ENCODE results near the gene KIF26A. TPM values are rescaled to one million over a fixed set of nuclear protein-coding genes. Genes with fewer than 3 reads are reported as not detected.

Gene KIF26A
- polyA plus RNA-seq, 1 donor from 2014 or later = 11.2 TPM

- Histone ChIP-seq H3K4me2 (ENCODE audit: low read length) (no peak overlapping the region), H3K27me3 (ENCODE audit: insufficient read depth, low read depth, low read length) (peaks cover 24% of the 10 kb centered on the region), H3K4me3 (ENCODE audit: low read length) (no peak overlapping the region), H3K36me3 (ENCODE audit: insufficient read depth, low read length) (no peaks in the 10 kb centered on the region), H3K9me2 (ENCODE audit: insufficient read depth, low read length) (no peaks in the 10 kb centered on the region), H2AFZ (ENCODE audit: low read depth, low read length) (no peak overlapping the region), H4K20me1 (ENCODE audit: insufficient read depth) (no peaks in the 10 kb centered on the region), H3K9me3 (ENCODE audit: low read length) (no peaks in the 10 kb centered on the region), H3F3A (ENCODE audit: insufficient read depth, low read length, poor library complexity, severe bottlenecking) (no peaks in the 10 kb centered on the region), H3K9ac (ENCODE audit: low read length) (no peak overlapping the region), H3K79me2 (replicated peaks; ENCODE audit: insufficient read depth, low read length) (no peaks in the 10 kb centered on the region), H3K27ac (ENCODE audit: low read length) (no peak overlapping the region)
- no peak for TF ChIP-seq TAF1 (IDR thresholded peaks at IDR 0.05; ENCODE audit: low read depth)
- no peak for TF ChIP-seq SMC3 (conservative IDR thresholded peaks at IDR 0.05; ENCODE audit: poor library complexity)
- TF ChIP-seq EZH2 (IDR thresholded peaks at IDR 0.05; ENCODE audit: borderline replicate concordance, insufficient read depth, low read length, poor library complexity, severe bottlenecking) = no peak
These were observed 4.9 kb upstream of the KIF26A start for GRCh38 chr14:104133496-104133895.

- H3F3A ChIP-seq (ENCODE audit: insufficient read depth, low read length, poor library complexity, severe bottlenecking) = no peaks in the 10 kb centered on the region
- H3K79me2 ChIP-seq (replicated peaks; ENCODE audit: insufficient read depth, low read length) = peaks cover 3% of the 10 kb centered on the region
- H4K20me1 ChIP-seq (ENCODE audit: insufficient read depth) = no peaks in the 10 kb centered on the region
- no peak overlapping the region for H3K27ac ChIP-seq (ENCODE audit: low read length)
- no peak overlapping the region for H3K9ac ChIP-seq (ENCODE audit: low read length)
- H3K36me3 ChIP-seq (ENCODE audit: insufficient read depth, low read length) = no peaks in the 10 kb centered on the region
- no peak overlapping the region for H3K4me2 ChIP-seq (ENCODE audit: low read length)
- H3K27me3 ChIP-seq (ENCODE audit: insufficient read depth, low read depth, low read length) = peaks cover 28% of the 10 kb centered on the region
- no peaks in the 10 kb centered on the region for H3K9me3 ChIP-seq (ENCODE audit: low read length)
- no peaks in the 10 kb centered on the region for H3K9me2 ChIP-seq (ENCODE audit: insufficient read depth, low read length)
- TF ChIP-seq SMC3 (conservative IDR thresholded peaks at IDR 0.05; ENCODE audit: poor library complexity) (no peak), REST (IDR thresholded peaks at IDR 0.05; ENCODE audit: borderline replicate concordance) (no peak), EZH2 (IDR thresholded peaks at IDR 0.05; ENCODE audit: borderline replicate concordance, insufficient read depth, low read length, poor library complexity, severe bottlenecking) (no peak)
- no peak overlapping the region for H3K4me3 ChIP-seq (ENCODE audit: low read length)
- H2AFZ ChIP-seq (ENCODE audit: low read depth, low read length) = no peak overlapping the region
These were observed 4.1 kb upstream of the KIF26A start for GRCh38 chr14:104134061-104134965.

GRCh38 chr14:104135121-104135903 lies 3.1 kb upstream of the KIF26A start:
- Histone ChIP-seq H3K9me2 (ENCODE audit: insufficient read depth, low read length) (no peaks in the 10 kb centered on the region), H3K4me3 (ENCODE audit: low read length) (peak overlapping the region; percentile 62), H3K4me2 (ENCODE audit: low read length) (no peak overlapping the region), H3K9me3 (ENCODE audit: low read length) (no peaks in the 10 kb centered on the region), H4K20me1 (ENCODE audit: insufficient read depth) (no peaks in the 10 kb centered on the region), H3K9ac (ENCODE audit: low read length) (peak overlapping the region; percentile 48), H3F3A (ENCODE audit: insufficient read depth, low read length, poor library complexity, severe bottlenecking) (no peaks in the 10 kb centered on the region), H3K27me3 (ENCODE audit: insufficient read depth, low read depth, low read length) (peaks cover 29% of the 10 kb centered on the region), H2AFZ (ENCODE audit: low read depth, low read length) (peak overlapping the region; percentile 3), H3K36me3 (ENCODE audit: insufficient read depth, low read length) (no peaks in the 10 kb centered on the region), H3K27ac (ENCODE audit: low read length) (no peak overlapping the region), H3K79me2 (replicated peaks; ENCODE audit: insufficient read depth, low read length) (peaks cover 13% of the 10 kb centered on the region)
- TF ChIP-seq RAD21 (conservative IDR thresholded peaks at IDR 0.05) = peak; percentile 34
- TF ChIP-seq EP300 (conservative IDR thresholded peaks at IDR 0.05; ENCODE audit: poor library complexity, severe bottlenecking) = no peak
- TF ChIP-seq CTCF (IDR thresholded peaks at IDR 0.05; ENCODE audit: poor library complexity, severe bottlenecking) = peak; percentile 43
- TF ChIP-seq REST (IDR thresholded peaks at IDR 0.05; ENCODE audit: borderline replicate concordance) = no peak
- no peak for TF ChIP-seq EZH2 (IDR thresholded peaks at IDR 0.05; ENCODE audit: borderline replicate concordance, insufficient read depth, low read length, poor library complexity, severe bottlenecking)
